SIG-M5 (cell line): Measurements from ENCODE around the gene SPTLC3.

Experiments used
- DNase-seq: peaks from one replicate; lab custom pipeline; 2025; lab: John Stamatoyannopoulos, UW

The SPTLC3 gene

DNA sequence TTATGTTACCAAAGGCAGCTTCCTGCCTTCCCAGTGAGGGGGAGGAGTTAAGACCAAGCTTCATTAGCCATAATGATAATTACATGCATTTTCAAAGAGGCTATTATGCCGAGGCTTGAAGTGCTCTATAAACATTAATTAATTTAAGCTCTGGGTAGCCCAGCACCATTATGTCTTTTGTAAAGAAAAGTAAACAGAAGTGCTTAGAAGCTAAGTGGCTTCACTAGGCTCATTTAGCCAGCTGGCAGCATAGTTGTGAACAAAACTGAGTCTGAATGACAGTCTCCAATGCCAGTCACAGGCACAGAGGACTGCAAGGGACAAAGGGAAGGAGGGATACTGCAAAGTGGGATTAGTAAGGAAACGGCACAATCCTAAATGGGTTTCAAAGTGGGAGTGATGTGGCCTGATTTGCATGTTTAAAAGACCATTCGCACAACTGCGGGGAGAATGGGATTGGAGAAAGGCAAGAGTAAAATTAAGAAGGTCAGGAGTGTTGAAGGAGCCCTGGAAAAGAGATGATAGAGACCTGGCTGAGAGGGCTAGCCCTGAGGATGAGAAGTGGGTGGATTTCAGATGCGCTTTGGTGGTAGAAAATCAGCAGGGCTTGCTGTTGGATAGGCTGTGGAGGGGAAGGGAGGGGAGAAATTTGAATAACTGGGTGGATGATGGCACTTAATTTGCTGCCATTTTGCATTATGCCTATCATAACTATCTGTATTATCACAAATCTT is 192.2 kb downstream of the SPTLC3 start:
- DNase-seq = no peak

DNA sequence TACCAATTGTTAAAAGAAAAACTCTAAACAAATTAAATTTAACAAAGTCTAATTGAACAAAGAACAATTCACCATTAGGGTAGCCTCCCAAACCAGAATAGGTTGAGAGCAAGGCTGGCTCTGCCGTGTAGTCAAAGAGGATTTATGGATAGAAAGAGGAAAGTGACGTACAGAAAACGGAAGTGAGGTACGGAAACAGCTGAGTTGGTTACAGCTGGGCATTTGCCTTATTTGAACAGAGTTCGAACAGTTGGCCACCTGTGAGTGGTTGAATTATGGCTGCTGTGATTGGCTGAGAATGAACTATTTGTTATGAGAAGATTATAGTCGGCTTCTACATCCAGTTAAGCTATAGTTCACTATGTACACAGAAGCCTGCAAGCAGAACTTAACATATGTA is 193.8 kb downstream of the SPTLC3 start:
- no peak for DNase-seq

DNA sequence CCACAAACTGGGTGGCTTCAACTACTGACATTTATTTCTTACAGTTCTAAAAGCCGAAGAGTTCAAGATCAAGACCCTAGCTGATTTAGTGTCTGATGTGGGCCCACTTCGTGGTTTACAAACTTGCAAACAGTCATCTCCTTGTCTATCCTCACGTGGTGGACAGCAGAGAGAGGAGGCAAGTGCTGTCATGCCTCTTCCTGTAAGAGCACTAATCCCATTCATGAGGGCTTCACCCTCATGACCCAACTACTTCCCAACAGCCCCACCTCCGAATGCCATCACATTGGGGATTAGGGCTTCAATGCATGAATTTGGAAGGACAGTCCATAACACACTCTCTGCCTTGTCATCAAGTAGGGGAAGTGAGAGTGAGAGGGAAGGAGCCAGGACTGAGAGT is 196.7 kb downstream of the SPTLC3 start:
- no peak for DNase-seq

DNA sequence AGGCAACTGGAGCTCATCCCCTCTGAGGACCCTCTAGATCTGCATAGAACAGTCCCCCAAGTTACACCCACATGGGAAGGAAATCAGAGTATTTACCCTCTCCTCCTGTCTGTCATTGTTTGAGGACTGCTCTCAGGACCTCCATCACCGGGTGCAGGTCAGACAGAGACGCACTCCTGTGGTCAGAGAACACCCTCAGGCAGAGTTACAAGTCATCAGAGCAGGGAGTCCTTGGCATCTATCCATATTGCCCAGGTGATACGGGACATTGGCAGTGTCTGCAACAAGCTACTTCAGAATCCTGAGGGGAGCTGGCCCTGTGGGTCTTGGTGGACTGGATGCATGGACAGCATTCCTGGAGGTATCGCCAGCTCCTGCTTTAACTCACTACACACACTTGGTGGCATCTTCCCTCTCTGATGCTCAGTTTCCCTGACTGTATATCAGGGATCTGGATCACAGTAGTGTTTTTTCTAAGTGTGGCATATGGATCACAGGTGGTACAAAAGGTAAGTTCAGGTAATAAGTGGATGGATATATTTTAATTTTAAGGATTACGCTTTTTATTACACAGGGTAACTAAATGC is 197.2 kb downstream of the SPTLC3 start:
- DNase-seq = no peak

DNA sequence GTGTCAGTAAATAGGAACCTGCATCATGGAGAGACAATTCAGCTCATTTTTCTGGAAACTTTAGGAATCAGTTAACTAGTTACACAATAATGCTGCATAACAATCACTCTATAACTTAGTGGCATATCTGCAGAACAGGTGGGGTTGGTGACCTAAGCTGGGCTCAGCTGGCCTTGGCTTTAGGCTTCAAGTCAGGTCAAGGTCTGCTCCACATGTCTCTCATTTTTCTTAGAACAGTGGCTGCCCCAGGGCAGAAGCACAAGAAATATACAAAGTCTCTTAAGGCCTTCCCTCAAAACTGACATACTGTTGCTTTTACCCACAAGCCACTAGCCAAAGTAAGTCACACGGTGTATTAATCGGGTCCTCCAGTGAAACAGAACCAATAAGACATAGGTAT is 198.2 kb downstream of the SPTLC3 start:
- no peak for DNase-seq

DNA sequence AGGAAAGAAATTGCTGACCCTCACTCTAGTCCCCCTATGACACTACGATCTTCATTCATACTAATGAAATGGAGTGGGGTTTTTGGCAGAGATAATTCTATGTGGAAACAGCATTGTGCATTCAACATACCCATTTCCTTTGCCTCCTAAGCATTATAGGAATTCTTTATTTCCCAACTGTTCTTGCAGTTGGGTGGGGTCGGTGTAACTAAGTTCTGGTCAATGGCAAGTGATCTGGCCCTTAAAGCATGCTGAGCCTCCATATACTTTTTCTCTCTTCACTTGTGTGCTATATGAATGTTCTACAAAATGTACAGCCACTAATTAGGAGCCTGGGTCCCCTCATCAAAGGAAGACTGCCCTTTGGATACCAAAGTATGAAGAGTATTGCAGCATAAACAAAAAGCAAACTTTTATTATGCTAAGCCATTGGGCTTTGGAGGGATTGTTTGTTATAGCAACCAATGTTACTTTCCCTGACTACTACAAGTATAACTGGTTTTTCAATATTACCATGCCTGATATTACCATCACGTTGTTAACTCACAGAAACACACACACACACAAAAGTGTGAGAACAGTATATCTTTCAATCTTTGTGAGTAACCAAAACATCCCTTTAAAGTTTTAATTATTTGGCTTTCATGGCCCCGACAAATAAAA is 203.3 kb downstream of the SPTLC3 start:
- DNase-seq = no peak

DNA sequence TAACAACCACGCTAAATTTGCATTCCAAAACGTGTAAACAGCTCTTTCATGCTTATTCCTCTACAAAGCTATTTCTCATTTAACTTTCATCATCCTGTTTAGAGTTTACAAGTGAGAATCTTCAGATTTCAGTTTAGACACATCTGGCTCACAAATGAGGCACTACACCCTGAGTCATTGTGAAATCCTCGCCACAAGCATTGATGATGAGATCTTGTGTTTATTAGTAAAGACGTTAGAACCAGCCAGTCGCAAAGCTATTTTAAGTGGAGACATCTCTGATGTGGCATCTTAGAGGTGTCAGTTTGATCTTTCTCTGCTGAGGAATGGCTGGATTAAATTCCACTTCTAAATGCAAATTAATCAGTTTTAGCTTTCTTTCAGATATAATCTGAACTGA is 204.0 kb downstream of the SPTLC3 start:
- no peak for DNase-seq

DNA sequence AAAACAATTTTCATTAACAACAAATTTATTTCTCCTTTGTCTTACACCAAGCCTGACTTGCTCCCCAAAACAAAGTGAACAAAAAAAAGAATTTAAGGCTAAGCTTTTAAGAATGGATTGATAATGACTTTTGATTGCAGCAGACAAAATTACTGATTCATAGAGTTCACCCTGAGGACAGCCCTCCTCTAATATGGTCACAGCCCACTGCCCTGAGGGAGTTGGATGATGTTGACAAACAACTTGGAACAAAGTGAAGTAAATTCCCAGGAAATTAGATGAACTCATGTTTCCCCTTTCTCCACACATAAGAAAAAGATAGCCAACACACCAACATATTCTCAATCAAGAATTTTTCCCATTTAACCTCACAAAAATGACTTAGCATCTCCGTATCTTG is 204.6 kb downstream of the SPTLC3 start:
- no peak for DNase-seq

DNA sequence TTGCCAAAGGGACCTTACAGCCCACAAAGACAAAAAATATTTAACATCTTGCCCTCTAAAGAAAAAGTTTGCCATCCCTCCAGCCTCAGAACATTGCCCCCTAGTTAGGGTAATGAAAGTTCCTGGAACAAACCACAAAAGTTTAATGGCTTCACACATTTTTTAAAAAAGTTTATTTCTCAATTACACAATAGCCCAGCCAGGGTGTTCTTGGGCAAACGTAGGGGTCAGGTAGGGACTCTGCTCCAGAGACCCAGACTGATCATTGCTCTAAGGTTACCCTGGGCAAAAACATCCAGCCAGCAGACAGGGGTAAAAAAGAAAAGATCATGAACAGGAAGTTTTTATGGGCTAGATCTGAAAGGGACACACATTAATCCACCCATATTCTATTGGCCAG is 207.8 kb downstream of the SPTLC3 start:
- DNase-seq = no peak
